GM06990 (cell line): ENCODE results near the gene RRP1.

Experiments
- DNase-seq: peaks from one replicate; pipeline ENCODE4 v3.0.0-alpha.2; 2011; ENCODE audit not compliant: insufficient read length; ENCODE audit errors: extremely low read depth
- H3K27me3 ChIP-seq: replicated peaks from 2 replicates; pipeline ENCODE4 v1.6.0; 2011; ENCODE audit warnings: low read length; ENCODE audit not compliant: control insufficient read depth, insufficient read depth
- H3K36me3 ChIP-seq: 2 replicates; pipeline ENCODE4 v1.5.1; 2011; ENCODE audit warnings: low read length; ENCODE audit not compliant: control insufficient read depth, insufficient read depth
- H3K4me3 ChIP-seq: replicated peaks from 2 replicates; pipeline ENCODE4 v1.5.1; 2011; ENCODE audit warnings: low read depth, mild to moderate bottlenecking, control low read depth, low read length
- TF ChIP-seq, protein P1 (sequence below): IDR thresholded peaks from 2 replicates; pipeline ENCODE4 v1.5.1; 2011; ENCODE audit warnings: low read length, control low read depth, mild to moderate bottlenecking, inconsistent platforms; ENCODE audit not compliant: insufficient read depth, poor library complexity, severe bottlenecking

Gene RRP1

DNA sequence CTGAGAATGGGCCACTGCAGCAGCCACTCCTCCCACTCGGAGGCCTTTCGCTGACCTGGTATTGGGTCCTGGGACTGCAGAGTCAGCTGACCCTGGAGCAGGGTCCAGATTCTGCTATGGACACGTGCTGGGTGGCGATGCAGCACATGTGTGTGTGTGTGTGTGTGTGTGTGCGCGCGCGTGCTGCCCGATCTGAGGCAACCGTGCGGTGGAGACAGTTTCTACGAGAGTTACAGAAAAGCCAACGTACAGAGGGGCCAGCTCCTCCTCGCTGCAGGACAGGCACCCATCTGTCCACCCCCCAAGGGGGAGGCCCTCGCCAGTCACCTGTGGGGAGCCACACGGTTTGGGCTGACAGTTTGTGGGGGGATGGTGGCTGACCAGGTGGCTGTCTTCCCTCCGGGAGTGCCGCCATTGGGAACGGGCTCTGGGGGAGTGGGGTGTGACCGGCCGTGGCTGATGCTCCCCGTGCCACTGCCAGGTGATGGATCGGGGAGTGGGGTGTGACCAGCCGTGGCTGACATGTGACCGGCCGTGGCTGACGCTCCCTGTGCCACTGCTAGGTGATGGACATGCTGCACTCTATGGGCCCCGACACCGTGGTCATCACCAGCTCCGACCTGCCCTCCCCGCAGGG, 37.3 kb upstream of the RRP1 start:
- H3K27me3 ChIP-seq, result no peaks in the 10 kb centered on the region
- peaks cover 53% of the 10 kb centered on the region for H3K36me3 ChIP-seq
- TF ChIP-seq, protein P1, sequence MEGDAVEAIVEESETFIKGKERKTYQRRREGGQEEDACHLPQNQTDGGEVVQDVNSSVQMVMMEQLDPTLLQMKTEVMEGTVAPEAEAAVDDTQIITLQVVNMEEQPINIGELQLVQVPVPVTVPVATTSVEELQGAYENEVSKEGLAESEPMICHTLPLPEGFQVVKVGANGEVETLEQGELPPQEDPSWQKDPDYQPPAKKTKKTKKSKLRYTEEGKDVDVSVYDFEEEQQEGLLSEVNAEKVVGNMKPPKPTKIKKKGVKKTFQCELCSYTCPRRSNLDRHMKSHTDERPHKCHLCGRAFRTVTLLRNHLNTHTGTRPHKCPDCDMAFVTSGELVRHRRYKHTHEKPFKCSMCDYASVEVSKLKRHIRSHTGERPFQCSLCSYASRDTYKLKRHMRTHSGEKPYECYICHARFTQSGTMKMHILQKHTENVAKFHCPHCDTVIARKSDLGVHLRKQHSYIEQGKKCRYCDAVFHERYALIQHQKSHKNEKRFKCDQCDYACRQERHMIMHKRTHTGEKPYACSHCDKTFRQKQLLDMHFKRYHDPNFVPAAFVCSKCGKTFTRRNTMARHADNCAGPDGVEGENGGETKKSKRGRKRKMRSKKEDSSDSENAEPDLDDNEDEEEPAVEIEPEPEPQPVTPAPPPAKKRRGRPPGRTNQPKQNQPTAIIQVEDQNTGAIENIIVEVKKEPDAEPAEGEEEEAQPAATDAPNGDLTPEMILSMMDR, result no peak
- DNase-seq, result no peak
- no peak overlapping the region for H3K4me3 ChIP-seq

DNA sequence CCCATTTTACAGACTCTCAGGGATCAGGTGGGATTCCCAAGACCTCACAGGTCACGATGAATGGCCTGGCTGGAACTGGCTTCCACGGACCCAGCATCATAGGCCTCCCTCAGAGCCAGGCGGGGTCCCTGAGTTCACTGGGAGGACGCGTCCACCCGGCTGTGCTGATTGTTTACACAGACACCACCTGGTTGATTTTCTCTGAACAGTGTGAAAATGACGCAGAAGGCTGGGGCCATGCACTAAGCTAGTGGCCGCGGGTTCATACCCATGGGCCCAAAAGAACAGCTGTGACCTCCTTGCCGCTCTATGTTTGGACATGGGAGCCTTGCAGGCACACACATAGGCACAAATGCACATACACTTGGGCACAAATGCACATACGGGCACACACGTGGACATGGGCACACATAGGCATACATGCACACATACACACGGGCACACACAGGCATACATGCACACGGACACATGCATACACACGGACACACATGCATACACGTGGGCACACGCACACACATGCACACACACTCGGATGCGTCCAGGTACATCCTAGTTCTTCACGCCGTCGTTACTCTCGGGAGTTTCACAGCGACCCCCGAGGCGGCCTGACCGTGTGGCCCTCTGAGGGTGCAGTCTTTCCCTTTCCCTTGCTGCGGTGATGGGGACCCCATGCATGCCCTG, 36.5 kb upstream of the RRP1 start:
- peaks cover 50% of the 10 kb centered on the region for H3K36me3 ChIP-seq

DNA sequence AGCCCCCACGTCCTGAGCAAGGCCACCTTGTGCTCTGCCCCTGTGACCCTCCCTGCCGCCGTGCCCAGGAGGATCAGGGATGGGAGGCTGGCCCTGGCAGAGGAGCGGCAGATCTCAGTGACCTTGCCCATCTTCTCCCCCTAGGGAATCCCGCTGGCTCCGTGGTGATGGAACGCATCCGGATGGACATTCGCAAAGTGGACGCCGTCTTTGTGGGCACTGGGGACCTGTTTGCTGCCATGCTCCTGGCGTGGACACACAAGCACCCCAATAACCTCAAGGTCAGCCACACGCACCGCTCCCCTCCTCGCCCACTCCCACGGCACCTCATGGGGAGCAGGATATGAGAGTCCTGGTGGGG, 36.0 kb upstream of the RRP1 start:
- no peak for DNase-seq
- Histone ChIP-seq H3K27me3 (no peaks in the 10 kb centered on the region), H3K36me3 (peaks cover 53% of the 10 kb centered on the region), H3K4me3 (no peak overlapping the region)
- TF ChIP-seq, protein P1, result no peak

More for the DNA sequence above, 36.5 kb upstream of the RRP1 start:
- H3K27me3 ChIP-seq, result no peaks in the 10 kb centered on the region
- TF ChIP-seq, protein P1, result no peak
- H3K4me3 ChIP-seq, result no peak overlapping the region
- no peak for DNase-seq

DNA sequence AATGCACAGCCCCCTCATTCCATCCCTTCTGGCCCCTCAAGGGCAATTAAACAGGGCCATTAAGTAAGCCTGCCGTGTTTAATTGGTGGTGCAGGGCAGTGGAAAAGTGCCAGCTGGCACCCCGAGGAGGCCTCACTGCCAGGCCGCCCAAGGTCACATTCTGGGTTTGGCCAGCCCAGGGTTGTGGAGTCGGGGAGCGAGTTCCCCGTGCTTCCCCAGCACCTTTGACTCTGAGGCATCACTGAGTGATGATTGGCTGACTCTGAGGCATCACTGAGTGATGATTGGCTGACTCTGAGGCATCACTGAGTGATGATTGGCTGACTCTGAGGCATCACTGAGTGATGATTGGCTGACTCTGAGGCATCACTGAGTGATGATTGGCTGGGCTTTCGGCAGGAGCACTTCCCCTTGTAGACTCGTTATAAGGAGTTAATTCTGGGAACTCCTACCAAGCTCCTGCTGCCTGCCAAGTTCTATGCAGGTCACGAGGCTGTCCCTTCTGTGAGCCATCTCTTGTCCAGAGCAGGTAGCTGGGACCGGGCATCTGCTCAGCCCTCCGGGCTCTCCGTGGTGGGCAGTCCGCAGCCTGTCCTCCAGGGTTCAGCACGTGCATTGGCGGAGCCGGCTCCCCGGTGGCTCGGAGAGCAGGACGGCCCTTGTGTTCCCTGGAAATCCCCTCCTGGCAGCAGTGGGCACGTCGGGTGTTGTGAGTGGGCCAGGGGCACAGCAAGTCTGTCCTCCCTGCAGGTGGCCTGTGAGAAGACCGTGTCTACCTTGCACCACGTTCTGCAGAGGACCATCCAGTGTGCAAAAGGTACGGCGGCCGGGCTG, 34.2 kb upstream of the RRP1 start:
- no peak for DNase-seq
- Histone ChIP-seq H3K36me3 (peaks cover 52% of the 10 kb centered on the region), H3K4me3 (no peak overlapping the region), H3K27me3 (no peaks in the 10 kb centered on the region)
- TF ChIP-seq, protein P1, result no peak

DNA sequence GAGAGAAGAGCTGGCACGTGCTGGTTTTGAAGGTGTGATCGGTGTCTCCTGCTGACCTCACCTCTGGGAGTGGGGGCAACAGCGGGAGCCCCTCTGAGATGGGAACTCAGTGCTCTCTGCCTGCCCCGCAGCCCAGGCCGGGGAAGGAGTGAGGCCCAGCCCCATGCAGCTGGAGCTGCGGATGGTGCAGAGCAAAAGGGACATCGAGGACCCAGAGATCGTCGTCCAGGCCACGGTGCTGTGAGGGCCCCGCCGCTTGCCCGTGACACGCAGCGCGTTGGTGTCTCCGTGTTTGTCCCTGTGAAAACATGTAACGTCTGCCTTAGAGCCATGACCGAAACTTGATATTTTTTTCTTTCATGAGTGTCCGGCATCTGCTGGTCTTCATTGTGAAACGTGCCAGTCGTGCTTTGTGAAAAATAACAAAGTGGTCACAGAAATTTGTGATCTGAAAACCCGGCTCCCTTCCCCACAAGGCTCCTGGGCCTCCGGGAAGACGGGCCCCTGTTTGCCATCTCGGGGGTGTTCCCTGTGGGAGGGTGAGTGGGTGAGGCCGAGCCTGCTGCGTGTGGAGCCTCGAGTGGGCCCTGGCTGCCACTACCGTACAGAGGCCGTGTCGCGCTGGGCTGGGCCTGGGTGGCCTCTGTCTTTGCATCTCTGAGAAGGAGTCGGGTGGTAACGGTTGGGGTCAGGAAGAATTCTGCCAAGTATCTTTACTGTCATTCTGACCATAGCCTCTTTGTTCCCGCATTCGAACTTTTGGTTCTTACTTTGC, 33.4 kb upstream of the RRP1 start:
- TF ChIP-seq, protein P1, result no peak
- peaks cover 48% of the 10 kb centered on the region for H3K36me3 ChIP-seq

More for the DNA sequence above, 33.4 kb upstream of the RRP1 start:
- no peak for DNase-seq
- H3K27me3 ChIP-seq, result no peaks in the 10 kb centered on the region
- no peak overlapping the region for H3K4me3 ChIP-seq
